IPS-20b (cell line): Measurements from ENCODE around the gene PRB3.

ENCODE experiments used
- H3K27ac ChIP-seq: one replicate; pipeline ENCODE4 v1.5.1; 2013; ENCODE audit warnings: low read length
- H3K27me3 ChIP-seq: 2 replicates; pipeline ENCODE4 v1.6.1; 2013; ENCODE audit warnings: mild to moderate bottlenecking, low read length, inconsistent platforms; ENCODE audit not compliant: insufficient read depth
- H3K36me3 ChIP-seq: 2 replicates; pipeline ENCODE4 v1.6.1; 2013; ENCODE audit warnings: low read depth, mild to moderate bottlenecking, inconsistent platforms, low read length, moderate library complexity; ENCODE audit not compliant: insufficient read depth
- H3K4me1 ChIP-seq: 2 replicates; pipeline ENCODE4 v1.6.1; 2013; ENCODE audit warnings: mild to moderate bottlenecking, control low read depth, inconsistent platforms, low read length, moderate library complexity; ENCODE audit not compliant: insufficient read depth
- H3K4me3 ChIP-seq: 2 replicates; pipeline ENCODE4 v1.5.1; 2013; ENCODE audit warnings: mild to moderate bottlenecking, low read length, inconsistent platforms
- H3K9ac ChIP-seq: 2 replicates; pipeline ENCODE4 v1.6.1; 2013; ENCODE audit warnings: low read depth, mild to moderate bottlenecking, inconsistent platforms, low read length, moderate library complexity
- H3K9me3 ChIP-seq: 2 replicates; pipeline ENCODE4 v1.6.1; 2013; ENCODE audit warnings: mild to moderate bottlenecking, low read depth, low read length, inconsistent platforms; ENCODE audit not compliant: insufficient read depth

The PRB3 gene

GRCh38 chr12:11269607-11270006 lies at the start of gene PRB3:
Gene PRB3, minus strand, starts transcription at chr12:11269707. Its CDS starts 38 bp downstream, at chr12:11269669.
- Histone ChIP-seq H3K9ac (no peak within 1 kb of the TSS), H3K9me3 (no peaks in the 10 kb centered on the region), H3K27ac (no peak within 1 kb of the TSS), H3K4me1 (no peaks in the 10 kb centered on the region), H3K4me3 (no peak within 1 kb of the TSS), H3K36me3 (no peaks in the 10 kb centered on the region), H3K27me3 (no peaks in the 10 kb centered on the region)

DNA sequence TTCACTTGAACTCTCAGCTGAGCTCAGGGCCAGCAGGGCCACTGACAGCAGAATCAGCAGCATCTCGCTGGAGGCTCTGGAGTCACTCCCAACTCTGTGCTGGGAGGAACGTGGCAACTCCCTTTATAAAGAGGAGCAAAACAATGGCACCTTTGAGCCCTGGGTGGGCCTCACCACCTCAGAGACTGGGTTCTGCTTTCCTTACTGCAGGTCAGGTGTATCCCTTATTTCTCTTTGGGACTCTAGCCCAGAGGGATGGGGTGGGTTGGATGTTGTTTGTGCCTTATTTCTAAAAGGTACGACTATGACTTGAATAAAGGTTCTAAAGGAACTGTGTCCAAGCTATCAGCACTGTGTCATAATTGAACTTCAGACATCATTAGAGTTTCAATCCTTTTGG lies 40.8 kb upstream of the PRB3 start, which contains the start of gene PRB4:
TSS of gene PRB4 (minus strand) at position 101 of the 400 bp plus-strand sequence. CDS start at position 63, 38 bp downstream.
- Histone ChIP-seq H3K36me3 (no peaks in the 10 kb centered on the region), H3K4me1 (no peaks in the 10 kb centered on the region)

DNA sequence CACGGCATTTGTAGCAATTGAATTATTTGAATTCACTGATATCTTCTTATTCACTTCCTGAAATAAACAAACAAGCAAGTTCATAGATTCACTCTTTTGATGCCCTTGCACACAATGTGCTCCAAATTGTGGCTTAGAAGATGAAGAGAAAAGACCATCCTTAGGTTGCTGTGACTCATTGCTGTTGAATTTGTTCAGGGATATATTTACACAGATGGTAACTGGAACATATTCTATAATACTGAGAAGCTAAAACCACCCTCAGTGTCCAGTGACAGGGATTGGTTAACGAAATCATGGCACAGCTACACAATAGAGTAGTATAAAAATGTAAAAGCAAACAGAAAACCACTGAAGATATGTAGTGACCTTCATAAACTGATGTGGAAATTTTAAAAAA lies 37.6 kb upstream of the PRB3 start:
- no peaks in the 10 kb centered on the region for H3K27me3 ChIP-seq
- H3K9me3 ChIP-seq, result no peaks in the 10 kb centered on the region
- H3K4me1 ChIP-seq, result no peaks in the 10 kb centered on the region
- no peaks in the 10 kb centered on the region for H3K36me3 ChIP-seq
- H3K9ac ChIP-seq, result no peak overlapping the region
- no peak overlapping the region for H3K4me3 ChIP-seq
- no peak overlapping the region for H3K27ac ChIP-seq

More for the DNA sequence above, 40.8 kb upstream of the PRB3 start, which contains the start of gene PRB4:
- Histone ChIP-seq H3K4me3 (no peak within 1 kb of the TSS), H3K9ac (no peak within 1 kb of the TSS), H3K9me3 (no peaks in the 10 kb centered on the region; the same call in 1 of the 2 replicates), H3K27ac (no peak within 1 kb of the TSS), H3K27me3 (no peaks in the 10 kb centered on the region)

GRCh38 chr12:11273449-11273848 lies 3.9 kb upstream of the PRB3 start:
- H3K36me3 ChIP-seq, result no peaks in the 10 kb centered on the region
- no peak overlapping the region for H3K9ac ChIP-seq
- H3K27ac ChIP-seq, result no peak overlapping the region
- H3K27me3 ChIP-seq, result no peaks in the 10 kb centered on the region
- no peaks in the 10 kb centered on the region for H3K9me3 ChIP-seq
- H3K4me3 ChIP-seq, result no peak overlapping the region
- H3K4me1 ChIP-seq, result no peaks in the 10 kb centered on the region

DNA sequence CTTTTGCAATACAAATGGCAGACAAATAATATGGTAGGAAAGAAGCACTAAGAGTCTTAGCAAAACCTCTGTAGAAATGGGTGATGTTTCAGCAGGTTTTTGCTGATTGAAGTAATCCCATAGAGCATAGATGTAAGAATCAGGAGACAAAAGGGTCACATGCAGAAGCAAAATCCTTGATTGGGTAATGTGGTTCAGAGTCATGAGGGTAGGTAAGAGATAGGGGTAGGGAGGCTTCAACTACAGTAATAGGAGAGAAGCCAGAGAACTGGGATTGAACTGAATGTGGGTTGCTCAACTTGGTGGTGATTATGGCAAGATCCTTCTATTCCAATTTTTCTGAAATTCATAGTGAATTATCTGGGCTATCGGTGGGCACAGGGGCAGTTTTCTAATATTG lies 5.0 kb downstream of the PRB3 start:
- Histone ChIP-seq H3K27ac (no peak overlapping the region), H3K4me3 (no peak overlapping the region), H3K9me3 (no peaks in the 10 kb centered on the region), H3K4me1 (no peaks in the 10 kb centered on the region), H3K36me3 (no peaks in the 10 kb centered on the region), H3K9ac (no peak overlapping the region), H3K27me3 (no peaks in the 10 kb centered on the region)

- no peak overlapping the region for H3K9ac ChIP-seq
- H3K36me3 ChIP-seq, result no peaks in the 10 kb centered on the region
- H3K9me3 ChIP-seq, result no peaks in the 10 kb centered on the region
- no peak overlapping the region for H3K27ac ChIP-seq
- no peaks in the 10 kb centered on the region for H3K27me3 ChIP-seq
- H3K4me3 ChIP-seq, result no peak overlapping the region
- no peaks in the 10 kb centered on the region for H3K4me1 ChIP-seq
These were observed 23.0 kb downstream of the PRB3 start for GRCh38 chr12:11246489-11246888.

DNA sequence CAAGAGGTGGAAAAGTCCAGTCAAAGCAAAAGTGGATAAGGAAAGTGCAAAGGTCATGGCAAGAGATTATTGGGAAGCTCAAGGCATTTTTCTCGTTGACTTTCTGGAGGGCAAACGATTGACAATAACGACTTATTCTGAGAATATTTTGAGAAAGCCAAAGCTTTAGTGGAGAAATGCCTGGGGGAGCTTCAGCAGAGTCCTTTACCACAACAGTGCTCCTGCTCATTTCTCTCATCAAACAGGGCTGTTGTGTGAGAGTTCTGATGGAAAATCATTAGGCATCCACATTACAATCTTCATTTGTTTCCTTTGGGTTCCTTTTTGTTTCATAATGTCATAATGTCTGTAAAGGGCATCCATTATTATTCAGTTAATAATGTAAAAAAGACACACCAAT lies 26.9 kb downstream of the PRB3 start:
- Histone ChIP-seq H3K4me1 (no peaks in the 10 kb centered on the region), H3K9ac (no peak overlapping the region), H3K27ac (no peak overlapping the region), H3K27me3 (no peaks in the 10 kb centered on the region), H3K4me3 (no peak overlapping the region), H3K36me3 (no peaks in the 10 kb centered on the region), H3K9me3 (no peaks in the 10 kb centered on the region)

- Histone ChIP-seq H3K4me1 (no peaks in the 10 kb centered on the region), H3K9me3 (no peaks in the 10 kb centered on the region), H3K9ac (no peak overlapping the region), H3K4me3 (no peak overlapping the region), H3K27me3 (no peaks in the 10 kb centered on the region), H3K27ac (no peak overlapping the region), H3K36me3 (no peaks in the 10 kb centered on the region)
These were observed 29.1 kb downstream of the PRB3 start for GRCh38 chr12:11240348-11240930.

GRCh38 chr12:11238275-11238674 lies 31.2 kb downstream of the PRB3 start:
- no peaks in the 10 kb centered on the region for H3K36me3 ChIP-seq
- H3K27ac ChIP-seq, result no peak overlapping the region
- H3K4me1 ChIP-seq, result no peaks in the 10 kb centered on the region
- H3K9ac ChIP-seq, result no peak overlapping the region
- H3K9me3 ChIP-seq, result no peaks in the 10 kb centered on the region
- H3K27me3 ChIP-seq, result no peaks in the 10 kb centered on the region
- no peak overlapping the region for H3K4me3 ChIP-seq

GRCh38 chr12:11233532-11233931 lies 36.0 kb downstream of the PRB3 start:
- no peaks in the 10 kb centered on the region for H3K27me3 ChIP-seq

DNA sequence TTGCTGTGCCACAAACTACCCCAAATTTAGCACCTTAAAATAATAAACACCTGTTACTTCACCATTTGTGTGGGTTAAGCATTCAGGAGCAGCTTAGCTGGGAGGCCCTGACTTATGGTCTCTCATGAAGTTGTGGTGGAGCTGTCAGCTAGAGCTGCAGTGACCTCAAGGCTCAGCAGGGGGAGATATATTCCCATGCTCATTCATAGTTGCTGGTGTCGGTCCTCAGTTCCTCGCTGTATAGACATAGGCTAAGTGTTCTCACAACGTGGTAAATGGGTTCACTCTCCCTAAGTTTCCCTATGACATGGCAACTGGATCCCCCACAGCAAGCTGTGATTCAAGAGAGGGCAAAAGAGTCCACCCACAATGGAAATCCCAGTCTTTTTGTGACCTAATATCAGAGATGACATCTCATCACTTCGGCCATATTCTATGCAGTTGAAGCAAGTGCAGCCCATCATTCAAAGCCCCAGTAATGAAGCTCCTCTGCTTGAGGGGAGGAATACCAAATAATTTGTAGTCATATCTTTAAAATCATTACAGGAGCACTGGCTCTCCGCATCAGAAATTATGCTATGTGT lies 41.1 kb downstream of the PRB3 start:
- no peaks in the 10 kb centered on the region for H3K4me1 ChIP-seq
- no peaks in the 10 kb centered on the region for H3K36me3 ChIP-seq
- H3K9ac ChIP-seq, result no peak overlapping the region
- no peak overlapping the region for H3K4me3 ChIP-seq
- no peak overlapping the region for H3K27ac ChIP-seq
- H3K9me3 ChIP-seq, result no peaks in the 10 kb centered on the region
- H3K27me3 ChIP-seq, result no peaks in the 10 kb centered on the region

More at GRCh38 chr12:11233532-11233931, 36.0 kb downstream of the PRB3 start:
- no peaks in the 10 kb centered on the region for H3K9me3 ChIP-seq
- H3K36me3 ChIP-seq, result no peaks in the 10 kb centered on the region
- H3K4me1 ChIP-seq, result no peaks in the 10 kb centered on the region
- no peak overlapping the region for H3K9ac ChIP-seq
- no peak overlapping the region for H3K27ac ChIP-seq
- no peak overlapping the region for H3K4me3 ChIP-seq

DNA sequence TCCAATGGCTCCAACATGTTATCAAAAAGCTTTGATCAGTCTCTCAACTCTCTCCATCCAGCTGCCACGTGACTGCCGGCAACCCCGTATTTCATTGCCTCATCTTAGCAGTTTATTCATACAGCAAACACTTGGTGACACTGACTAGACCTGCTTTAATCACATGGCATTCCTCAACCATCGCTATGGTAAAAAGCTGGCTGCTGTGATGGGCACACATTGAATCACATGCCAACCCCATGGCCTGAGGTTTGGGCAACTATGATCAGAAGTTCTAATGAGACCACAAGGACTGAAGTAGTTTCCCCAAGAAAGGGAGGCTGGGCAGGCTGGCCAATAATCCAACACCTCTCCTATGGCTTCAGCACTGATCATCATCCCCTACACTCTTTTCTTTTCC lies 42.1 kb downstream of the PRB3 start:
- Histone ChIP-seq H3K27ac (no peak overlapping the region), H3K4me1 (no peaks in the 10 kb centered on the region), H3K27me3 (no peaks in the 10 kb centered on the region), H3K9me3 (no peaks in the 10 kb centered on the region), H3K4me3 (no peak overlapping the region), H3K36me3 (no peaks in the 10 kb centered on the region), H3K9ac (no peak overlapping the region)
